Endothelial cell of umbilical vein (primary cell): ENCODE results near the gene PLAC8. TPM values are rescaled to one million over a fixed set of nuclear protein-coding genes. Genes with fewer than 3 reads are reported as not detected.

Experiments
- BruUV-seq: library from RNA; stranded (reverse); fragments of 400-500 nt; replicated peaks from 2 replicates; lab custom pipeline; 2021; lab: Mats Ljungman, UMichigan
- CTCF ChIA-PET: fragments of 300-600, 350-600 bp; sonication (Branson Sonifier 250); formaldehyde crosslinking; loops from one replicate; lab custom pipeline; 2021; ENCODE audit warnings: antibody characterized with exemption, inconsistent platforms; lab: Charles Lee
- POLR2A ChIA-PET: fragments of 300-600, 350-600 bp; sonication (Branson Sonifier 250); formaldehyde crosslinking; loops from one replicate; lab custom pipeline; 2021; ENCODE audit warnings: antibody characterized with exemption, inconsistent platforms; lab: Charles Lee
- DNase-seq: peaks from one replicate; pipeline ENCODE4 v3.0.0-alpha.2; 2011; ENCODE audit warnings: low read depth, low spot score
- FAIRE-seq: peaks from 2 replicates; lab custom pipeline; 2011; peaks lifted over from hg19 to GRCh38; lab: Jason Lieb, UNC
- H2AFZ ChIP-seq: 2 replicates; pipeline ENCODE4 v1.6.0; 2012; ENCODE audit warnings: low read depth, low read length, control low read depth, inconsistent platforms
- H3K27ac ChIP-seq: 2 replicates; pipeline ENCODE4 v1.5.1; 2011; ENCODE audit warnings: low read depth, mild to moderate bottlenecking, control low read depth, low read length, moderate library complexity; ENCODE audit not compliant: insufficient read depth
- H3K27me3 ChIP-seq, 2 experiments: 2 replicates each; pipeline versions ENCODE4 v1.6.0 to v1.6.1; 2011; ENCODE audit warnings: low read length in 2 of 2, mixed read lengths in 1 of 2; ENCODE audit not compliant: control insufficient read depth in 2 of 2, insufficient read depth in 2 of 2
- H3K36me3 ChIP-seq, 2 experiments: 2 replicates in 1 of 2; 3 replicates in 1 of 2; pipeline ENCODE4 v1.5.1; 2011; ENCODE audit warnings: low read length in 2 of 2, mild to moderate bottlenecking in 1 of 2, moderate library complexity in 1 of 2; ENCODE audit not compliant: control insufficient read depth in 2 of 2, insufficient read depth in 2 of 2; ENCODE audit errors: extremely low read depth in 1 of 2
- H3K4me1 ChIP-seq: 3 replicates; pipeline ENCODE4 v1.5.1; 2011; ENCODE audit warnings: mild to moderate bottlenecking, low read length; ENCODE audit not compliant: control insufficient read depth, insufficient read depth; ENCODE audit errors: extremely low read depth
- H3K4me2 ChIP-seq: 2 replicates; pipeline ENCODE4 v1.6.1; 2011; ENCODE audit warnings: low read length, control low read depth, mixed read lengths; ENCODE audit not compliant: insufficient read depth
- H3K4me3 ChIP-seq, 3 experiments: fragments of 200-600 bp in 1 of 3; sonication (generic), shearing (Covaris generic) in 1 of 3; replicated peaks in 1 of 3; 2 replicates each; pipeline ENCODE4 v1.5.1; 2011 to 2016; ENCODE audit warnings: control low read depth in 3 of 3, low read length in 3 of 3, mild to moderate bottlenecking in 2 of 3, inconsistent platforms in 1 of 3, low read depth in 1 of 3, moderate library complexity in 1 of 3; ENCODE audit not compliant: insufficient read depth in 1 of 3
- H3K79me2 ChIP-seq: 2 replicates; pipeline ENCODE4 v1.6.0; 2012; ENCODE audit warnings: low read length, inconsistent platforms; ENCODE audit not compliant: control insufficient read depth, insufficient read depth
- H3K9ac ChIP-seq: replicated peaks from 2 replicates; pipeline ENCODE3; 2011; ENCODE audit warnings: low read length, control low read depth; ENCODE audit not compliant: insufficient read depth; ENCODE audit errors: extremely low read depth
- H3K9me1 ChIP-seq: replicated peaks from 3 replicates; pipeline ENCODE4 v1.6.0; 2011; ENCODE audit warnings: mild to moderate bottlenecking, low read length; ENCODE audit not compliant: control insufficient read depth, insufficient read depth; ENCODE audit errors: extremely low read depth
- H3K9me3 ChIP-seq: replicated peaks from 2 replicates; pipeline ENCODE4 v1.5.1; 2012; ENCODE audit warnings: low read length, inconsistent platforms; ENCODE audit not compliant: control insufficient read depth, insufficient read depth
- H4K20me1 ChIP-seq: replicated peaks from 2 replicates; pipeline ENCODE3; 2011; ENCODE audit warnings: mild to moderate bottlenecking, low read length; ENCODE audit not compliant: control insufficient read depth, insufficient read depth; ENCODE audit errors: extremely low read depth
- CTCF ChIP-seq, 2 donors: IDR thresholded peaks; 1 replicate in 1 of 2; 2 replicates in 1 of 2; pipeline ENCODE4 v1.5.1; 2011; ENCODE audit warnings: low read length in 2 of 2, mild to moderate bottlenecking in 2 of 2, moderate library complexity in 2 of 2, control low read depth in 1 of 2, inconsistent platforms in 1 of 2, low read depth in 1 of 2; ENCODE audit not compliant: insufficient read depth in 1 of 2; ENCODE audit errors: extremely low read depth in 1 of 2
- EZH2 ChIP-seq: IDR thresholded peaks from 2 replicates; pipeline ENCODE4 v1.6.1; 2012; ENCODE audit warnings: borderline replicate concordance, low read depth, mild to moderate bottlenecking, moderate library complexity, low read length, inconsistent platforms; ENCODE audit not compliant: severe bottlenecking
- GATA2 ChIP-seq: IDR thresholded peaks from 2 replicates; pipeline ENCODE4 v1.7.0; 2011; ENCODE audit warnings: low read depth, mild to moderate bottlenecking, moderate library complexity, mixed read lengths, low read length; ENCODE audit not compliant: insufficient read length, insufficient read depth
- MAX ChIP-seq: IDR thresholded peaks from 2 replicates; pipeline ENCODE4 v1.6.1; 2011; ENCODE audit not compliant: insufficient read depth, insufficient read length
- MYC ChIP-seq: IDR thresholded peaks from one replicate; pipeline ENCODE4 v1.6.1; 2011; ENCODE audit warnings: mild to moderate bottlenecking, low read depth, low read length
- POLR2A ChIP-seq: IDR thresholded peaks from 2 replicates; pipeline ENCODE4 v1.6.1; 2012; ENCODE audit warnings: low read depth, mild to moderate bottlenecking, control low read depth, low read length
- dilution Hi-C: fragments of 300-500 bp; cut with MboI; formaldehyde crosslinking; loops from one replicate; pipeline ENCODE4 v1.15.0; 2019; ENCODE audit warnings: low sequenced_read_pairs; ENCODE audit not compliant: extremely low pct_ligation_motif_present
- intact Hi-C: fragments of 100-400 bp; cut with micrococcal nuclease; formaldehyde crosslinking; loops from one replicate; pipeline ENCODE4 v1.10.0; 2022
- polyA plus RNA-seq, 4 experiments: library from polyadenylated mRNA; depleted of rRNA in 3 of 4; stranded (reverse) in 3 of 4; unstranded in 1 of 4; fragments of >200 nt; gene quantifications; 2 replicates each; pipeline versions ENCODE4 v1.2.1 to v1.2.3, GENCODE V29; 2011 to 2012; ENCODE audit warnings: missing spikeins in 1 of 4
- total RNA-seq: library from RNA; stranded (reverse); gene quantifications from 2 replicates; pipeline ENCODE4 v1.2.3, GENCODE V29; 2021

The PLAC8 gene
- total and polyA plus RNA-seq, 2 donors (not counting 3 experiments of a cell fraction or from before 2014, with no cell fraction given): 4.9 to 5.7 TPM

GRCh38 chr4:83149865-83150652, 35.5 kb upstream of the PLAC8 start:
- ChIA-PET CTCF (interaction anchor here (1.0 to 2.2 kb wide), 14 partner anchors 12 to 111 kb away, joined by 3 to 10 read pairs (median 4); partner anchors contain the start of gene PLAC8), POLR2A (no interaction called here)
- dilution Hi-C loops (loop anchor here (5.0 kb wide), 1 partner anchor 62 kb away; no protein-coding TSS in a partner anchor), intact Hi-C loops (loop anchor here (1.0 to 2.0 kb wide), 3 partner anchors 40 to 137 kb away; no protein-coding TSS in a partner anchor)
- Histone ChIP-seq H2AFZ (peak overlapping the region; percentile 83), H3K4me2 (peak overlapping the region; percentile 76), H3K4me1 (peaks cover 38% of the 10 kb centered on the region), H3K9ac (peak overlapping the region; percentile 40), H3K9me3 (no peaks in the 10 kb centered on the region), H3K9me1 (no peaks in the 10 kb centered on the region), H3K4me3 (peak overlapping the region in 1 of 3 experiments; percentile 7), H4K20me1 (no peaks in the 10 kb centered on the region), H3K79me2 (no peaks in the 10 kb centered on the region), H3K27me3 (no peaks in the 10 kb centered on the region), H3K36me3 (no peaks in the 10 kb centered on the region), H3K27ac (peak overlapping the region; percentile 78)
- DNase-seq: no peak
- no peak for FAIRE-seq
- TF ChIP-seq CTCF (IDR thresholded peaks at IDR 0.05; ENCODE audit: extremely low read depth in 1 of 2, insufficient read depth in 1 of 2, low read depth in 1 of 2, low read length in 2 of 2) (no peak), GATA2 (no peak), MYC (no peak)
- BruUV-seq: TSS peak; percentile 73

- no peak overlapping the region for H3K27ac ChIP-seq
- no peaks in the 10 kb centered on the region for H3K36me3 ChIP-seq
- H3K27me3 ChIP-seq: no peaks in the 10 kb centered on the region
- ChIA-PET POLR2A (no interaction called here), CTCF (no interaction called here)
- FAIRE-seq (no peak), DNase-seq (no peak)
- no peak overlapping the region for H3K9ac ChIP-seq
- H2AFZ ChIP-seq: no peak overlapping the region
- H3K79me2 ChIP-seq: no peaks in the 10 kb centered on the region
- H3K4me3 ChIP-seq: no peak overlapping the region
- intact Hi-C loops: no loop called here
- H3K4me1 ChIP-seq: peaks cover 27% of the 10 kb centered on the region
- H4K20me1 ChIP-seq: no peaks in the 10 kb centered on the region
- H3K4me2 ChIP-seq: no peak overlapping the region
- H3K9me3 ChIP-seq: no peaks in the 10 kb centered on the region
- H3K9me1 ChIP-seq: no peaks in the 10 kb centered on the region
- dilution Hi-C loops: no loop called here
- no peak for TF ChIP-seq CTCF (IDR thresholded peaks at IDR 0.05; ENCODE audit: extremely low read depth in 1 of 2, insufficient read depth in 1 of 2, low read depth in 1 of 2, low read length in 2 of 2)
- no peak for TF ChIP-seq MAX
- TF ChIP-seq GATA2: no peak
- no peak for TF ChIP-seq EZH2
- TF ChIP-seq POLR2A: no peak
- no TSS peak for BruUV-seq
These were observed 32.3 kb upstream of the PLAC8 start for GRCh38 chr4:83146841-83147240.
